Epithelial cell of esophagus (primary cell): ENCODE measurements around the gene EIF4B.

Experiments used
- DNase-seq: peaks from one replicate; pipeline ENCODE4 v3.0.0; 2010; ENCODE audit warnings: low read depth
- H3K4me3 ChIP-seq: 2 replicates; pipeline ENCODE4 v1.5.1; 2011; ENCODE audit warnings: mild to moderate bottlenecking, low read length, control low read depth
- CTCF ChIP-seq: IDR thresholded peaks from 2 replicates; pipeline ENCODE4 v1.5.1; 2011; ENCODE audit warnings: low read depth, mild to moderate bottlenecking, low read length, control low read depth, inconsistent platforms; ENCODE audit not compliant: insufficient read depth; ENCODE audit errors: missing control alignments

The EIF4B gene

GRCh38 chr12:53036802-53037201 is 30.5 kb downstream of the EIF4B start:
- no peak for TF ChIP-seq CTCF
- no peak overlapping the region for H3K4me3 ChIP-seq
- no peak for DNase-seq

- H3K4me3 ChIP-seq = no peak overlapping the region
- DNase-seq = no peak
- no peak for TF ChIP-seq CTCF
These were observed 33.6 kb downstream of the EIF4B start for GRCh38 chr12:53039851-53040250.

GRCh38 chr12:53042607-53043454 is 36.6 kb downstream of the EIF4B start:
- no peak for TF ChIP-seq CTCF
- H3K4me3 ChIP-seq = no peak overlapping the region

GRCh38 chr12:53044052-53044581 is 37.9 kb downstream of the EIF4B start:
- H3K4me3 ChIP-seq = no peak overlapping the region
- TF ChIP-seq CTCF = no peak
- DNase-seq = no peak

More at GRCh38 chr12:53042607-53043454, 36.6 kb downstream of the EIF4B start:
- DNase-seq = no peak

- H3K4me3 ChIP-seq = no peak overlapping the region
- no peak for TF ChIP-seq CTCF
- DNase-seq = no peak
These were observed 38.8 kb downstream of the EIF4B start for GRCh38 chr12:53044896-53045695.

- H3K4me3 ChIP-seq = no peak overlapping the region
- no peak for TF ChIP-seq CTCF
- DNase-seq = no peak
These were observed 39.4 kb downstream of the EIF4B start for GRCh38 chr12:53045696-53046045.
